CD8-positive, alpha-beta memory T cell (primary cell): ENCODE data around the gene SETDB1. TPM values are rescaled to one million over a fixed set of nuclear protein-coding genes. Genes with fewer than 3 reads are reported as not detected.

ENCODE experiments used
- CTCF ChIA-PET: fragments of 350-600 bp; sonication (Branson Sonifier 250); formaldehyde crosslinking; loops from one replicate; lab custom pipeline; 2021; ENCODE audit warnings: antibody characterized with exemption; lab: Charles Lee
- POLR2A ChIA-PET: fragments of 350-600 bp; sonication (Branson Sonifier 250); formaldehyde crosslinking; loops from one replicate; lab custom pipeline; 2021; ENCODE audit warnings: antibody characterized with exemption; lab: Charles Lee
- DNase-seq, 5 donors: peaks; one replicate each; pipeline versions ENCODE4 v3.0.0 to v3.0.0-alpha.2; 2020 to 2022; ENCODE audit warnings: mixed read lengths in 1 of 5
- H3K27ac ChIP-seq: one replicate; pipeline ENCODE4 v1.7.0; 2013; ENCODE audit warnings: low read depth, mild to moderate bottlenecking, low read length, moderate library complexity
- H3K27me3 ChIP-seq: 2 replicates; pipeline ENCODE4 v1.7.0; 2013; ENCODE audit warnings: low read length, mild to moderate bottlenecking; ENCODE audit not compliant: insufficient read depth, poor library complexity, severe bottlenecking
- H3K36me3 ChIP-seq: 2 replicates; pipeline ENCODE4 v1.7.0; 2013; ENCODE audit warnings: mild to moderate bottlenecking, low read length, moderate library complexity; ENCODE audit not compliant: insufficient read depth
- H3K4me1 ChIP-seq: 2 replicates; pipeline ENCODE4 v1.7.0; 2013; ENCODE audit warnings: mild to moderate bottlenecking, low read length, moderate library complexity; ENCODE audit not compliant: insufficient read depth
- H3K4me3 ChIP-seq: 2 replicates; pipeline ENCODE4 v1.7.0; 2013; ENCODE audit warnings: mild to moderate bottlenecking, low read length
- H3K9me3 ChIP-seq: 2 replicates; pipeline ENCODE4 v1.7.0; 2013; ENCODE audit warnings: mild to moderate bottlenecking, low read length
- H3K27ac Mint-ChIP-seq, 8 donors: one replicate each; pipeline ENCODE4 v1.8.0; 2020 to 2021; ENCODE audit warnings: mixed read lengths in 8 of 8, mild to moderate bottlenecking in 6 of 8, inconsistent platforms in 3 of 8, moderate library complexity in 3 of 8
- H3K27me3 Mint-ChIP-seq, 2 donors: one replicate each; pipeline ENCODE4 v1.8.0; 2020 to 2021; ENCODE audit warnings: mixed read lengths in 2 of 2, mild to moderate bottlenecking in 1 of 2, moderate library complexity in 1 of 2
- H3K36me3 Mint-ChIP-seq, 3 donors: one replicate each; pipeline ENCODE4 v1.8.0; 2020 to 2021; ENCODE audit warnings: mixed read lengths in 3 of 3, inconsistent platforms in 1 of 3, mild to moderate bottlenecking in 1 of 3
- H3K4me1 Mint-ChIP-seq, 3 donors: one replicate each; pipeline ENCODE4 v1.8.0; 2020 to 2021; ENCODE audit warnings: mixed read lengths in 3 of 3, inconsistent platforms in 1 of 3, mild to moderate bottlenecking in 1 of 3
- H3K4me3 Mint-ChIP-seq, 7 donors: one replicate each; pipeline ENCODE4 v1.8.0; 2020 to 2021; ENCODE audit warnings: mixed read lengths in 7 of 7, mild to moderate bottlenecking in 6 of 7, moderate library complexity in 4 of 7, inconsistent platforms in 2 of 7
- H3K9me3 Mint-ChIP-seq, 5 donors: one replicate each; pipeline ENCODE4 v1.8.0; 2020 to 2022; ENCODE audit warnings: mixed read lengths in 5 of 5, mild to moderate bottlenecking in 3 of 5, moderate library complexity in 2 of 5, inconsistent platforms in 1 of 5
- polyA plus RNA-seq: library from polyadenylated mRNA; unstranded; fragments of 300-500 nt; fragmentation: Illumina TruSeq; gene quantifications from one replicate; pipeline ENCODE4 v1.2.3, GENCODE V29; 2021
- total RNA-seq, 2 experiments: library from RNA; stranded (reverse); gene quantifications; one replicate each; pipeline ENCODE4 v1.2.3, GENCODE V29; 2021

SETDB1 gene
- total and polyA plus RNA-seq, 3 experiments from 2014 or later, result 15.5 to 47.5 (median 45.4) TPM

DNA sequence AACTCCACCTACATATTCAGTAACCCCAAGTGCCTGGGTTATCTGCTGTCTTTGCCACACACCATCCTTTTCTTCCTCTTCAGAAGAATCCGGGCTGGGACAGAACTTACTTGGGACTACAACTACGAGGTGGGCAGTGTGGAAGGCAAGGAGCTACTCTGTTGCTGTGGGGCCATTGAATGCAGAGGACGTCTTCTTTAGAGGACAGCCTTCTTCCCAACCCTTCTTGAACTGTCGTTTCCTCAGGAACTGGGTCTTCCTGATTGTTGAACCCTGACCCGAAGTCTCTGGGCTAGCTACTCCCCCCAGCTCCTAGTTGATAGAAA, 38.0 kb downstream of the SETDB1 start:
- ChIA-PET CTCF (interaction anchor here (0.7 kb wide), 1 partner anchor 10 kb away, joined by 3 read pairs; no protein-coding TSS in a partner anchor), POLR2A (no interaction called here)
- peaks cover 2 to 5% (median 4%) of the 10 kb centered on the region in 3 donors for H3K4me1 Mint-ChIP-seq
- Histone ChIP-seq H3K4me3 (no peak overlapping the region), H3K4me1 (no peaks in the 10 kb centered on the region), H3K27me3 (no peaks in the 10 kb centered on the region), H3K27ac (no peak overlapping the region), H3K9me3 (no peaks in the 10 kb centered on the region), H3K36me3 (peaks cover 66% of the 10 kb centered on the region)
- no peak overlapping the region for H3K4me3 Mint-ChIP-seq
- H3K27me3 Mint-ChIP-seq, result no peaks in the 10 kb centered on the region
- H3K27ac Mint-ChIP-seq, result peak overlapping the region in 6 of 8 donors; percentile 26 to 83 (median 52)
- no peaks in the 10 kb centered on the region for H3K9me3 Mint-ChIP-seq
- DNase-seq, result no peak
- peaks cover 4 to 93% (median 24%) of the 10 kb centered on the region in 3 donors for H3K36me3 Mint-ChIP-seq

DNA sequence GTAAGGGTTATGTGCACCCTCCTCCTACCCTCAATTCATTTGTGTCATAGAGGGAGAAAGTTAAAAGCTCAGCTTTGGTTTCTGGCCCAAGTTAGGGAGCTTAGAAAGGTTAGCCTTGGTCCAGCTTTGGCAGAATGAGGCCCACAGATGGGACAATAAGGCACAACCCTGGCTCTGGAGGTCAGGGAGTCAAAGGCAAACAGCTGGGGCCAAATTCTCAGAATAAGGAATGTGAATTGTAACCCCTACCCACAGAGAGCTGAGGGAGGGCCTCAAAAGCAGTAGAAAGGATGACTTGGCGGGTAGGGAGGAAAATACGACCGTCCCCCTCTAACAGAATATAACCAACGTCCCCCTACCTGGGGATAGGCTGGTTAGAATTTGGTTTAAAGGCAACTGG, 39.4 kb downstream of the SETDB1 start:
- H3K9me3 Mint-ChIP-seq, result no peaks in the 10 kb centered on the region
- no peak for DNase-seq
- H3K36me3 ChIP-seq, result peaks cover 60% of the 10 kb centered on the region
- H3K9me3 ChIP-seq, result no peaks in the 10 kb centered on the region
- CTCF ChIA-PET, result interaction anchor here (1.1 kb wide), 1 partner anchor 13 kb away, joined by 3 read pairs; no protein-coding TSS in a partner anchor
- H3K27me3 Mint-ChIP-seq, result no peaks in the 10 kb centered on the region
- H3K4me1 Mint-ChIP-seq, result peaks cover 6 to 15% (median 10%) of the 10 kb centered on the region in 3 donors
- H3K36me3 Mint-ChIP-seq, result peaks cover 0 to 84% (median 19%) of the 10 kb centered on the region in 3 donors
- POLR2A ChIA-PET, result no interaction called here
- H3K27ac ChIP-seq, result no peak overlapping the region
- H3K4me3 ChIP-seq, result no peak overlapping the region
- H3K4me1 ChIP-seq, result peaks cover 4% of the 10 kb centered on the region
- no peak overlapping the region for H3K4me3 Mint-ChIP-seq
- H3K27me3 ChIP-seq, result no peaks in the 10 kb centered on the region
- H3K27ac Mint-ChIP-seq, result peak overlapping the region in 2 of 8 donors; percentile 47 to 56

DNA sequence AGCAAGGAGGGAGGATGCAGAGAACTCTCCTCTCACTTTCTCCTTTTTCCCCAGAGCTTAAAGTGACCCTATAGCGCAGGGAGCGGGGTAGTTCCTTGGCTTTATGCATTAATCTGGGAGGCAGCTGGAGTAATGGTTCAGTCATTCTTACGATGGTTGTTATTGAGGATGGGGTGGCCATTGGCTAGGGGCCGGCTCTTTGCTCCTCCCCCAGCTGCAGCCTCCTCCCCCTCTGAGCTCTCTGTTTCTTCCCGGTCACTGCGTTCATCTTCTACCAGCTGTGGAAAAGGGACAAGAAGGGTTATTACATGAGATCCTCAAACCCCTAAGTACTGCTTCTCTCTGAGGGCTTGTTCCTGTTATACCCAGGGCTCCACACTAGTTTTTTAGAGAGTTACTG, 39.8 kb downstream of the SETDB1 start:
- Mint-ChIP-seq H3K9me3 (no peaks in the 10 kb centered on the region), H3K27ac (no peak overlapping the region), H3K4me3 (no peak overlapping the region), H3K36me3 (peaks cover 0 to 80% (median 18%) of the 10 kb centered on the region in 3 donors), H3K27me3 (no peaks in the 10 kb centered on the region), H3K4me1 (peaks cover 10 to 19% (median 14%) of the 10 kb centered on the region in 3 donors)
- Histone ChIP-seq H3K36me3 (peaks cover 56% of the 10 kb centered on the region), H3K9me3 (no peaks in the 10 kb centered on the region), H3K4me3 (no peak overlapping the region), H3K4me1 (peaks cover 8% of the 10 kb centered on the region), H3K27me3 (no peaks in the 10 kb centered on the region), H3K27ac (no peak overlapping the region)
- CTCF ChIA-PET, result interaction anchor here (1.1 to 5.7 kb wide), 2 partner anchors 13 to 15 kb away, joined by 3 to 19 read pairs; partner anchors contain the start of gene ANXA9
- POLR2A ChIA-PET, result no interaction called here
- no peak for DNase-seq

DNA sequence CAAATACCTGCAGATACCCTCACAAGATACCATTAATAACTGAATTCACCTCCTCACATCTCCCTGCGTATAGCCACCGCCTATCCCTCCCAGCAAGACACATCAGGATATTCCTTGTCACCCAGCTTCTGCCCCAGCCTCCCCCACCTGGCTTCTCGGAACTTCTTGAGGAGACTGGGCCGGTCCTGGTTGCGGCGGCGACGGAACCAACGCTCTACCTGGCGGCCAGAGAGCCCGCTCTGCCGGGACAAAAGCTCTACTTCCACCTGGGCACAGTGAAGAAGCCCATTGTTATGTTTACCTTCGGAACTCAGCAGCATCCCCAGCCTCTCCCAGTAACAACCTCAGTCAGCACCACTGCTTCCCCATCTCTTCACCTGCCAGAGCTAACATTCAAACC, 41.8 kb downstream of the SETDB1 start:
- Histone ChIP-seq H3K4me3 (no peak overlapping the region), H3K4me1 (peaks cover 27% of the 10 kb centered on the region), H3K36me3 (peaks cover 47% of the 10 kb centered on the region), H3K9me3 (no peaks in the 10 kb centered on the region), H3K27me3 (no peaks in the 10 kb centered on the region), H3K27ac (no peak overlapping the region)
- ChIA-PET CTCF (interaction anchor here (5.7 kb wide), 1 partner anchor 13 kb away, joined by 19 read pairs; the partner anchor contains the start of gene ANXA9), POLR2A (no interaction called here)
- Mint-ChIP-seq H3K27me3 (no peaks in the 10 kb centered on the region), H3K4me3 (no peak overlapping the region), H3K27ac (peak overlapping the region in 3 of 8 donors; percentile 19 to 89 (median 72)), H3K9me3 (no peaks in the 10 kb centered on the region), H3K36me3 (peaks cover 0 to 64% (median 8%) of the 10 kb centered on the region in 3 donors), H3K4me1 (peaks cover 28 to 38% (median 33%) of the 10 kb centered on the region in 3 donors)
- DNase-seq, result no peak

DNA sequence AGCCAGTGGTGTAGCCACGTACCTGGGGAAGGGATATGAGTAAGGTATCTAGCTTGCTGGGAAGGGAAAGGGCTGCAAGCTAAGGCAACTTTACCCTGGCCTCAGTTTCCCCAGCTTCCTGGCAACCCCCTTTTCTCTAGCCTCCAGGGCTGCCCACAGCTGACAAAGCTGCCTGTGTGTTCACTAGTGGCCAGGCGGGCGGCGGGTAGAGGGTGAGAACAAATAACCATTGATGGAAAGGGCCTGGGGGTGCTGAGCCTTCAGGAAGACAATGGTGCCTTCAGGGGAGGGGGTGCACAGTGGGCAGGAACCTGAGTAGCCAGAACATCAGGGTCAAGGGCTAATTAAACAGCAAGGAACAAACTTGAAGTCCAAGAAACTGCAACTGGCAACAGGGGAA, 42.3 kb downstream of the SETDB1 start:
- no peak overlapping the region for H3K27ac ChIP-seq

DNA sequence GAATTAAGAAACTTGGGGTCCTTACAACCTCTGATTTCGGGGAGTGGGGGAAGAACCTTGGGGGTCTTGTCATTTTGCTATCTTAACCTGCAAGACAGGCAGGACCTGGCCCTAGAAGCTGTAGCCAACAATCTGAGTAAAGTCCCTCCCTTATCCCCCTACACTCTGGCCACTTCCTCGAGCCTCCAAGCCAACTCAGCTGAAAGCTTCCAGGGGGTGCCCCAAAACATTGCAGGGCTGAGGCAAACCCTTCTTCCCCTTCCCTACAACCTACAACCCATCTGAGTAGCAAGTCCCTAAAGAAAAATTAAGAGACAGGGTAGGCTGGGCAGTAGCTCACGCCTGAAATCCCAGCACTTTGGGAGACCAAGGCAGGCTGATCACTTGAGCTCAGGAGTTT, 43.5 kb downstream of the SETDB1 start:
- H3K36me3 Mint-ChIP-seq, result peaks cover 0 to 50% (median 6%) of the 10 kb centered on the region in 3 donors
- no peaks in the 10 kb centered on the region for H3K9me3 Mint-ChIP-seq
- H3K27me3 Mint-ChIP-seq, result no peaks in the 10 kb centered on the region
- Histone ChIP-seq H3K9me3 (no peaks in the 10 kb centered on the region), H3K36me3 (peaks cover 32% of the 10 kb centered on the region), H3K4me3 (no peak overlapping the region), H3K27me3 (no peaks in the 10 kb centered on the region), H3K4me1 (peaks cover 35% of the 10 kb centered on the region), H3K27ac (no peak overlapping the region)
- CTCF ChIA-PET, result interaction anchor here (1.7 to 5.7 kb wide), 2 partner anchors 11 to 26 kb away, joined by 7 to 19 read pairs; partner anchors contain the start of gene ANXA9
- no peak for DNase-seq
- peak overlapping the region in 5 of 8 donors; percentile 45 to 91 (median 78) for H3K27ac Mint-ChIP-seq
- no peak overlapping the region for H3K4me3 Mint-ChIP-seq
- POLR2A ChIA-PET, result interaction anchor here (0.6 kb wide), 1 partner anchor 45 kb away, joined by 3 read pairs; no protein-coding TSS in a partner anchor
- H3K4me1 Mint-ChIP-seq, result peaks cover 37 to 47% (median 42%) of the 10 kb centered on the region in 3 donors

More for the DNA sequence above, 42.3 kb downstream of the SETDB1 start:
- H3K9me3 Mint-ChIP-seq, result no peaks in the 10 kb centered on the region
- H3K9me3 ChIP-seq, result no peaks in the 10 kb centered on the region
- POLR2A ChIA-PET, result no interaction called here
- H3K4me3 ChIP-seq, result no peak overlapping the region
- DNase-seq, result no peak
- H3K27me3 Mint-ChIP-seq, result no peaks in the 10 kb centered on the region
- peak overlapping the region in 5 of 8 donors; percentile 24 to 80 (median 57) for H3K27ac Mint-ChIP-seq
- H3K4me1 ChIP-seq, result peaks cover 33% of the 10 kb centered on the region
- H3K4me1 Mint-ChIP-seq, result peaks cover 34 to 44% (median 39%) of the 10 kb centered on the region in 3 donors
- H3K4me3 Mint-ChIP-seq, result peak overlapping the region in 1 of 7 donors; percentile 62
- peaks cover 42% of the 10 kb centered on the region for H3K36me3 ChIP-seq
- peaks cover 0 to 58% (median 6%) of the 10 kb centered on the region in 3 donors for H3K36me3 Mint-ChIP-seq
- CTCF ChIA-PET, result interaction anchor here (5.7 kb wide), 1 partner anchor 12 kb away, joined by 19 read pairs; the partner anchor contains the start of gene ANXA9
- H3K27me3 ChIP-seq, result no peaks in the 10 kb centered on the region

DNA sequence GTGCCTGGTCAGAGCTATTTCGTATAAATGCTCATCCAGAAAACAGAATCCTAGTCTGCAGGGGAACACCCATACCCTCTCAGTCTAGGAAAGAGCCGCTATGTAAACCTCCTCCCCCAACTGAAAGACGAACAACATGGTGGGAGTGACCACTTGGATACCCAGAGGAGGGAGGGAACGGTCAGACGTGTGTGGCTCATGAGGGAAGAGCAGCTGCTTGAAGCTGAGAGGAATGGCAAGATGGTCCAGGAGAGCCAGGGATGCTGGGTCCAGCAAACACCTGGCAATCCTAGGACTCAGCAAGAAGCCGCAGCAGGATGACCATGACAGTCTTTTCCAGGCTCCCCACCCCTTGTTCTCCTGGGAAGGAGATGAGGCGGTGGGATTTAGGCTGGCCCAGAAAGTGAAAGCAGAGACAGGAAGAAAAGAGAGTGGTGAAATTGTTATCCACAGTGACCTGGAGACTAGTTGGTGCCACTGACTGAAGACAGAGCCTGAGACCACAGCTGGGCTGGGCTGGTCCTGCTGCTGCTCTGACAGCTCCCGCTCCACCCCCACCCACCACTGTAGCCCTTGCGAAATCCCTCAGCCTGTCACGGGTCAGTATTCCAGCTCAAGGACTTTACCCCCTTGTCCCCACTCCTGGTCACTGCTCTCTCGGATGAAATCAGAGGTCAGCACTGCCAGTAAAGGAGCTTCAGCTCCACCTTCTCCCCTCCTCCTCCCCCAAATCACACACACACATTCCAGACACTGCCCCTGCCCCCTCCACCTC, 44.8 kb downstream of the SETDB1 start:
- Mint-ChIP-seq H3K9me3 (no peaks in the 10 kb centered on the region), H3K4me3 (peak overlapping the region; percentile 26 to 85 (median 54)), H3K36me3 (peaks cover 0 to 38% (median 6%) of the 10 kb centered on the region in 3 donors), H3K4me1 (peaks cover 43 to 54% (median 49%) of the 10 kb centered on the region in 3 donors), H3K27ac (peak overlapping the region; percentile 50 to 94 (median 90)), H3K27me3 (no peaks in the 10 kb centered on the region)
- H3K27me3 ChIP-seq, result no peaks in the 10 kb centered on the region
- ChIA-PET CTCF (interaction anchor here (1.0 to 5.7 kb wide), 3 partner anchors 10 to 77 kb away, joined by 3 to 19 read pairs (median 7); partner anchors contain the start of gene ANXA9), POLR2A (no interaction called here)
- DNase-seq, result no peak
- peaks cover 37% of the 10 kb centered on the region for H3K4me1 ChIP-seq
- H3K4me3 ChIP-seq, result no peak overlapping the region
- H3K27ac ChIP-seq, result no peak overlapping the region
- H3K9me3 ChIP-seq, result no peaks in the 10 kb centered on the region
- peaks cover 25% of the 10 kb centered on the region for H3K36me3 ChIP-seq
